ENCODE results near the gene CDC40.

The CDC40 gene

DNA sequence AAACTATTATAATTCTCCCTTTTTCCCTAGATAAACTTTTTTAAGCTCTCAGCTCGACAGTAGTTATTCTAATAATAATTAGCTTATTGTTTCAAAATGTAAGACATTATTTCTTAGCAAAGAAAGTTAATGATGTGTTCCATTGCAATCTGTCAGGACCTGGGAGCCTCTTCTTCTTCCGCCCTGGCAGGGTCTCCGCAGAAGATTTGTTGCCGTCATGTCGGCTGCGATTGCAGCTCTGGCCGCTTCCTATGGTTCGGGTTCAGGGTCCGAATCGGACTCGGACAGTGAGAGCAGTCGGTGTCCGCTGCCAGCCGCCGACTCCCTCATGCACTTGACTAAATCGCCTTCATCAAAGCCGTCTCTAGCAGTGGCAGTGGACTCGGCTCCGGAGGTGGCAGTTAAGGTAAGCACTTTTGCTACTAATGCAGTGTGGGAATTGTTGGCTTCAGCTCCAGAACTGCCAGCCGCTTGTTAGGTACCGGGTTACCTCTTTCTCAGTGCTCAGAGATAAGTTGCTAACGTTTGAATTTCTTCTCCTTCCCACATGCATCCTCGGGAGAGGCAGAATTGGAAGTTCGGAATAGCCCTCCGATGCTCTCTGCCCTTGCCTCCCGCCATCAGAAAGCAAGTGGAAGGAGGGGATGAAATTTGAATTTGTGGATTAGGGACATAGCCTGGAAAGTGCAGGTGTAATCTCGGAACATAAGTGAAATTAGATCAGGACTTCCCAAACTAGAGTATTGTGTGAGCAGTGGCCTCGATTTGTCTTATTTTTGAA is at the start of gene CDC40:
Gene CDC40, plus strand, starts transcription at position 200 of the 781 bp plus-strand sequence. Its CDS starts 18 bp downstream, at position 218.
- peak; percentile 63 for DNase-seq

DNA sequence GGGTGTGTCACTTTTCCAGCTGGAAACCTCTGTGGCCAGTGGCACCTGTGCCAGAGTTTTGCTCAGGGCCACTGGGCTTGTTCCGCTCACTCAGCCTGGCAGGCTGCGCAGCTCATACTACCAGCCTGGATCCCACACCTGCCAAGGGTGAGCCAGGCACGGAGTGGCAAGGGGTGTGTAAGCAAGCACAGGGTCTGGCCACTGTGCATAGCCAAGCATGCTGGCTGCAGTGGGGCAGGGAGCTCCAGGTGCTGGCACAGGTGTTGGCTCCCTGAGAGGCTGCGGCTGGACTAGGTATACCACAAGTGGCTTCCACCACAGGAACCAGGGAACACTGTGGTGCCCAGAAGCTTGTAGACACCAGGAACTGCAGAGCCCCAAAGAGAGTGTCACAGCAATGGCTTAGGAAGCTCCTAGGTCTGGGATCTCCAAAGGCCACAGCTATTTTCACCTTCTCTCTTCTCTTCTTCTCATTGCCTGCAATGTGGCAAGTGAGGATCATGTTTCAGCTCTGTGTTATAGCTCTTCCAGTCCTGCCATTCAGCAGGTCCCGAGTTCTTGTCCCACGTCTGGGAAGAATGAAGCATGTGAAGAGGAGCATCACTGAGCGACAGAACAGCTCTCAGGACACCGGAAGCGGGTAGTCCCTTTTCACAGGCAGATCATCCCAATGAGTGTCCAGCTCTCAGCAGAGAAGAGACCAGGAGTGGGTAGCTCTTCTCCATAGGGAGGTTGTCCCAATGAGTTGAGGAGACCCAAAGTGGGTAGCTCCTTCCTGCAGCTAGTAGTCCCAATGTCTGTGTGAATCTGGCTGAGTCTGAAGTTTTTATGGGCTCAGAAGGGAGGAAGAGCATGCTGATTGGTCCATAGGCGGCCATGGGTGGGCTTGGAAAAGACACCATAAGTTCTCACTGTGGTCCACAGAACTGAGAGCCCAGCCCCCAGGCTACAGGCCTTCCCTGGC is 42.0 kb upstream of the CDC40 start:
- DNase-seq: no peak

DNA sequence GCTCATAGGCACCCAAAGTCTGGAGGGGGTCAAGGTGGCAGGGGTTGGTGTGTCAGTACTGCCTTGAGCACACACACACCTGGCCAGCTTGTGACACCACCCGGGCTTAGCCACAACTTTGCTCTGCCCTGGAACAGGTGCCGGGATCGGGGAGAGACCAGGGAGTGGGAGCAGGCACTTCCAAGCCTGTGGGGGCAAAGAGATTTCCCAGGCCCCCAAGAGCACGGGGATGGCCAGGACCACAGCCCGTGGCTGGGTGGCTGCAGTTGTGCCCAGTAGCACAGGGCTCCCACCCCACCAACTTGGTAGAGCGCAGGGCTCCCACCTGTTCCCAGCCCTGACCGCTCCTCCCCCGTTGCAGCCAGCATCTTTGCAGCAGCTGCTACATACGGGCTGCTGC is 41.2 kb upstream of the CDC40 start:
- no peak for DNase-seq

DNA sequence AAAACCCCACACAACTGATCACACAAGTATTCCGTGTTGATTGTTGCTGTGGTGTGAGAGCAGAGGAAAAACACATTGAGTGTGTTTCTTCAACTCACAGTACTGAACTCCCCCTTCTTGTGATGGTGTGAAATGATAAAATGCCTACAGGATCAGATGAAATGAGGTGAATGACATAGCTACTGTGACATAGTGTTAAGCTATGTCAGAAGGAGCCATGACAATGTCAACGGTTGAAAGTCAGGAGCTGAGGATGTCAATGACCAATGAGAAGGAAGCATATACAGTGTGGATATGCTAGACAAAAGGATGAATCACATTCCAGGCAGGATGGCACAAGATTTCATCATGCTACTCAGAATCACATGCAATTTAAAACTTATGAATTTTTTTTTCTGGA is 39.6 kb upstream of the CDC40 start:
- no peak for DNase-seq

DNA sequence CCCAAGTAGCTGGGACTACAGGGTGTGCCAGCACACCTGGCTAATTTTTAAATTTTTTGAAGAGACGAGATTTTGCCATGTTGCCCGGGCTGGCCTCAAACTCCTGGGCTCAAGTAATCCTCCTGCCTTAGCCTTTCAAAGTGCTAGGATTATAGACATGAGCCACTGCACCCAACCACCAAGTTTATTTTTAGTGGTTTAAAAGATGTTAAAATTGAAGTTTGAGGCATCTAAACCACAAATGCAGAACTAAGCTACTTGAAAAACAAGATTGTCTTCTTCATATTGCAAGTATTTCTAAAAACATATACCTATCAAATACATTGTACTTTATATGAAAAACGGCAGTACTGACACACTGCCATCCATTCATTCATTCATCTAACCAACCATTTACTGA is 32.4 kb upstream of the CDC40 start:
- no peak for DNase-seq

DNA sequence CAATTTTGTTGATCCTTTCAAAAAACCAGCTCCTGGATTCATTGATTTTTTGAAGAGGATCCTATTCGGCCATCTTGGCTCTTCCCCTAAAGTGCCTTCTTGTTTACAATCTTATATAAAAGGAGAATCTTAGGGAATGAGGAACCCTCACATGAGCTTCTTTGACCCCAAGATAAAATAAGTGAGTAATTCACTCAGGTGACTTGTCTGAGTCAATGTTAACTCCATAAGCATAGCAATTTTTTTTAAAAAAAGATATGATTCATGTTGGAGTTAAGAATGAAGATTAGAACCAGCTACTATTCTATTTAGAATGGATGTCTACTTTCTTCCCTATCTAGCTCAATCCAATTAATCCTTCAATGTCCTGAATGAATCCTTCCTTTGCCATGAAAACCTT is 21.7 kb upstream of the CDC40 start:
- no peak for DNase-seq

DNA sequence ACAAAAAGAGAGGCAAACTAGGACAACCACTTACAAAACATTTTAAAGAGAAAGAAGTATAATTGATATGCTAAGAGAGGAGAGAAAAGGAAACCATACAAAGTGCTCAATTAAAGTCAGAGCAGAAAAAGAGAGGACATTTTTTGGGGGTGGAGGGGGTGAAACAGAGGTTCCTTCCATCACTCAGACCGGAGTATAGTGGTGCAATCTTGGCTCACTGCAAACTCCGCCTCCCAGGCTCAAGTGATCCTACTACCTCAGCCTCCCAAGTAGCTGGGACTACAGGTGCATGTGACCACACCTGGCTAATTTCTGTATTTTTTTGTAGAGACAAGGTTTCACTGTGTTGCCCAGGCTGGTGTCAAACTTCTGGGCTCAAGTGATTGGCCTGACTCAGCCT is 10.1 kb upstream of the CDC40 start:
- DNase-seq: no peak

DNA sequence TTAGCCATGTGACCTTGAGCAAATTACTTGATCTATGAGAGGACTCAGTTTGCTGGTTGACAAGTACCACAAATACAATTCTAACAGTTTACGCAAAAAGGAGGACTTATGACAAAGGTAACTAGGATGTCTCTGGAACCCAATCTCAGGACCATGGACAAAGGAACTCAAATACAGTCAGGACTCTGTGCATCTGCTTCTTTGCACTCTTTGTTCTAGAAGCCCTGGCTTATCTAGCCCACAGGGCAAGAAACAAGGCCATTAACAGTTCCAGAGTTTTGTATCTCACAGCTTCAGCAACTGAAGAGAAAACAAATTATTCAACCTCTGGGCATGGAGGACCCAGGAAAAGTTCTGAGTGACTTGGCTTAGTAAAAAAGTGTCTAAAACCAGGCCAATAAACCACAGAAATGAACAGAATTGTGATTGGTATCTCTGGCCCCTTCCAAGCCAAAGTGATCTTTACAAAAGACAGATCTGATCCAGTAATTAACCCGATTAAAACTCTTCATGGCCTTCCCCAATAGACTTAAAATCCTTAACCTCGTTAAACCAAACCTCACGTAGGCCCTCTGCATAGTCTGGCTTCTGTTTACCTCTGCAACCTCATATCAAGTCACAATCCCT is 6.6 kb upstream of the CDC40 start:
- no peak for DNase-seq

DNA sequence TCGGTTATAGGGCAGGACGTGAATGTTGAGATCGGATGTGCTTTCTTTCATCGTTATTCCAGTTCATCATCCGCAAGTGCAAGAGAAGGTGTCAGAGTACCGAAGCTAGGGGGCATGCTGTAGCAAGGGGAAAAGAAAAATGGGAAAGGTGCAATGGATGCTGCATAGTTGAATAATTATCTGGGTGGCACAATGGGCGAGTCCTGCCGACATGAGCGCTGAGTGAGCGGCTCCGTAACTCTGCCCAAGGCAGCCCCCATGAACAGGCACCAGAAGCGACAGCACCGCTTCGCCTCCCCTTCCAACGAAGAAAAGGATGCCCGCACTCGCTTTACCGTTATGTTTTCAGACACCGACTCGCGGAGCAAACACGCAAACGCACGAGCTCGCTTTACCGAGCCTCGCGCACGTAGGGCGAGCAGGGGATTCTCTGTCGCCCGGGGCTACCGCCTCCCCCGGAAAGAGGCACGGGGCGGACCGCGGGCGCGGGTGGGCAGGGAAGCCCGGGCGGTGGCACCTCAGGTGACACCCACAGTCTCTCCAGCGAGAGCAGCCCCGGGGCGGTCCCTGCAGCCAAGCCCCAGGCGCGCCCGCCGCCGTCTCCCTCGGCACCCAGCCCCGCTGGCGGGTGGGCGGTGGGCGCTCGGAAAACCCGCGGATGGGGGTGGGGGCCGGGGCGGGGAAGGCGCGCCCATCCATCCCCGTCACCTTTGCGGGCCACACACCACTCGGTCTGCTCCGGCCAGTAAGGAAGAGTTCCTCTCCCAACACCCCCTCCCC is 1.4 kb upstream of the CDC40 start:
- DNase-seq: peak; percentile 70

DNA sequence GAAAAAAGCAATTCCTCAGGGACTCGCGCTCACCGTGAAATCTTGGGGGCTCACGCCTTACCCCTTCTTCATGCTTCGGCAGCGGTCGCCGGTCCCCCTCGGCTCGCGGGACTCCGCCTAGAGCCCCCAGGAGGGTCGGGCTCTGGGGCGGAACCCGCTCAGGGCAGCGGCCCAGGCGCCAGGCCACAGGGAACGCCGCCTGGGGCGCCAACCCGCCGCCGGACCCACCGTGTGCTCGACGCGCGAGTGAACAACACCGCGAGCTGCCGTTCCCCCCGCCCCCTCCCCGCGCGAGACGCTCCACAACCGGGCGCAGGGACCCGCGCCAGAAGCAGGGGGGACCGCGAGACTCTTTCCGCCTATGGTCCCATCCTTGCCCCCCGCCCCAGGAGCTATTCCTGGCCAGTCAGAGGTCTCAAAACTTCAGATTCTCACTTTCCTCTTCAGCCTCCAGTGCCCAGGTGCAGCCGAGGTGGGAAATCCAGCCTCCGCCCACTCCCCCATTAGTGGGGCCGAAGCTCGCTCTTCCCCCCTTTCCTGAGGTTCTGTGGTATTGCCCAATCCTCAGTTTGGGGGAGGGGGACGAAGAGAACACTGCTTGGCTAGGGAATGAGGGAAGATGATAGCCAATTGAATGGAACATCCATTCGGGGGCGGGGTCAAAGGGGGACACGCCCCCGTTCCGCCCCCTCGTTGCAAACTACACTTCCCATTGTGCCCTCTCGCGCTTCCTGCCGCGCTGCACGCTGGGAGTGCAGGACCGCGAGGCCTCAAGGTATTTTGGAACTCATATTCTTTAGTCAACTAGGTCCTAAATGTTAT is 610 bp upstream of the CDC40 start, which contains the start of gene WASF1:
Gene WASF1, minus strand, starts transcription at position 265 of the 822 bp plus-strand sequence. CDS start 52,069 bp downstream, outside the sequence.
- peak; percentile 91 for DNase-seq

DNA sequence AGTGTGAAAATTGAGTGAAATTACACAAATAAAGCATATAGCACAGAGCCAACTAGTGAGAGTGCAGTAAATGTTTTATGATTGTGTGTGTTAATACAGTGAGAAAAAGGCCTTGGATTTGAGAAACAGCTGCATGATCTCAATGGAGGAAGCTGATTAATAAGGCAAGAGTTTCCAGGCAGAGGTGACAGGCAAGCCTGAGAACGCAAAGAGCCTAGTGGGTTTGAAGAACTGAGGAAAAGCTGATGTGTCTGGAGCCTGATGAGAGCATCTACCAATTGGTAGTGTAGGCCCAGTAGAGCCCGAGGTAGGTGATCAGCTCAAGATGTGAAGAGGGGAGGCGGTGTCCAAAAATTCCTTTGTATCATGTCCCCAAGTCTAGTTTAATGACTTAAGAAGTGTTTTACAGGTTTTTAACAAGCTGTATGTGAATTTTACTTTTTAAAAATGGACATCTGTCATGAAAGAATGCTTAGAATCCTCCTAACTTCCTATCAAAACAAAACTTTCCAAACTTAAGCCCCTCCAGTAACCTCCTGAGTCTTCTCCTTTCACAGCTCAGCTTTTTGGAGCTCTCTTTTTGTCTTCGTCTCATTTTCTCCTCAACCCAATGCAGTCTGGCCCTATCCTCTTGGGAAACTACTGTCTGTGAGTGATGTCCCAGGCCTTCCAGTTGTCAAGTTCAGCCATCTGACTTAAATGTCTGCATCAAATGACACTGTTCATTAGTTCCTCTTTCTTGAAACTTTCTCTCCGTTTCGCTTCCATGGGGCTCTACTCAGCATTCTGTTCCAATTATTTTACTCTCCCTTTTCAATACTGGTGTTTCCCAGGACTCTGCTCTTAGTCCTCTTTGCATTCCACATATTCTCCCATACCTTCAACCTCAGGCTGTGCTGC is 1.2 kb downstream of the CDC40 start:
- DNase-seq: no peak

DNA sequence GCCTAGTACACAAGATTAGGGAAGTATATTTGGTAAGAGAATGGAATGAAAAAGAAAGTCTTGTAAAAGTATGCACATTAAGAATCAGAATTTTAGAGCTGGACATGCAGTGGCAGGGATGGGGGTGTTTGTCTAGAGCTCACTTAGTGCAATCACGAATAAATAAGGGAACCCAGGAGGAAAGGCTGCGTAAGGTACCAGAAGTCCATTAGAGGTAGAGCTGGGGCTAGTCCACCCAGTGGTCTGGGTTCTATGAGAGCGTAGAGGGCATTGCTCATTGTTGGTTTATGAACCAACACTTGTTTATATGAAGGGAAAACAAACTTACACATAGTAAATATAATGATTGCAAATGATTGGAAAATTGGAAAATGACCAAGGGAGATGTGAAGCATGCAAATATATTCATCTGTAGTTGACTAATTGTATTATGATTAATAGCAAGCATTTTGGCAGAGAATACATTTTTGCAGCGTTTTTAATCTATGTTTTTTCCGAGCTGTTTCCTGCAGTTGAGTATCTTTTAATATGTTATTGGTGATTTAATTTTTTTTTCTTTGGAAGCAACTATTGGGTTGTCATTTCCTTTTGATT is 3.2 kb downstream of the CDC40 start:
- DNase-seq: no peak

DNA sequence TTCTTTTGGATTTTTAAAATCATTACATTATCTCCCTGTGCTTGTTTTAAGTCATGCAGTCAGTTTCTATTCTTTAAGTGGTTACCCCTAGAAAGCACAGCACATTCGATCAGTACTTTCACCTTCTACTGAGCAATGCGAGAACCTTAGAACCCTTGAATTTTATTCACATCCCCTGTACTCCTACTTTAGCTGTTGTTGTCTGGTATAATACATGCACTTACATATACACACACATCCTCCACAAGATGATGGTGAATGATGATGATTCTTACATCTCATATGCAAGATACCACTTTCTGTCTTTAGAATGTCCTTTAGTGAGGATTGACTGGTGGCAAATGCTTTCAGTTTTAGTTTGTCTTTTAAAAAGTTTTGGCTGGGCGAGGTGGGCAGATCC is 5.7 kb downstream of the CDC40 start:
- DNase-seq: no peak

DNA sequence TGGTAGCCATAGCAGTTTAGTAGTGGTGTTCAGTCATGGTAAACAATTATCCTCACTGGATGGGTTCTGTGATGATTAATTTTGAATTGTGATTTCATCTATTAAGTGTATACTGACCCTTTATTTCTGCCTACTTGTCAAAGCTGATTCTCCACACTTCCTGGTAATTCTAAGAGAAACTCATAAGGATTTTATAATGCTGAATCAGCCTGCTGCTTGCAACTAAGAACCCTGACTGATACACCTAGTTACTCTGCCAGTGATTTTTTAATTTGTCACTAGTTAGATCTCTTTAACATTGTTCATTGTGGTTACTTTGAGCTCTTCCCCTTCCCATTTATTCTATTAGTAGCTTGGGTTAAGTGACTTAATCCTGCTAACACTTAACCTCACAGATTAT is 8.6 kb downstream of the CDC40 start:
- no peak for DNase-seq

DNA sequence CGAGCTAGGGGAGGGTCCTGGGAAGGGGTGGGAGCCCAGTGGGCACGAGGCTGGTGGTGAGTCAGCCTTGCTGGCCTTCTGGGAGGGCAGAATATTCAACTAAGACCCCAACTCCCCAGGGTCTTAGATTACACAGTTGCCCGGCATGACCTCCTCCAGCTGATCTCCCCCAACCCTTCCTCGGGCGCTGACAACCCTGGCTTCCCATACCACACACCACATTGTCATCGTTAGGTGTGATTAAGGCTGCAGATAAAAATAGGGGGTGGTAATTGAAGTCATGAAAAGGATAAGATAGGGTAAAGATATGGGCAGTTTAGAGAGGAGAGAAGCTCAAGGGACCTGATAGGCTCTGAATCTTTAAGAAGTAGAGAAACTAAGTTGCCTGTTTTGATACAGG is 10.5 kb downstream of the CDC40 start:
- no peak for DNase-seq

DNA sequence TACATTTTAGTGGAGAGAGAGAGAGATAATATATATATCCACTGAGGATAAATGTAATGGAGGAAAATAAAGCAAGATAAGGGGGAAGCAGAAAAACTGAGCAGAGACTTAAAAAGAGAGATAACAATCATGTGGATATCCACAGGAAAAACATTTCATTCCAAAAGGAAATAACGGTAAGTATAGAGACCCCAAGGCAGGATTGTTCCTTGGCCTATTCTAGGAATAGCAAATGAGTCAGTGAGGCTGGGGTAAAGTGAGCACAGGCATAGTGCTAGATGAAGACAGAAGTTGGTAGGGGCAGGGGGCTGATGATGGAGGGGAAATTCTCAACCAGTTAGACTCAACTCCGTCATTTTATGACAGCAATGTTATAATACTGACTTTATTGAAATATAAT is 11.2 kb downstream of the CDC40 start:
- DNase-seq: no peak

DNA sequence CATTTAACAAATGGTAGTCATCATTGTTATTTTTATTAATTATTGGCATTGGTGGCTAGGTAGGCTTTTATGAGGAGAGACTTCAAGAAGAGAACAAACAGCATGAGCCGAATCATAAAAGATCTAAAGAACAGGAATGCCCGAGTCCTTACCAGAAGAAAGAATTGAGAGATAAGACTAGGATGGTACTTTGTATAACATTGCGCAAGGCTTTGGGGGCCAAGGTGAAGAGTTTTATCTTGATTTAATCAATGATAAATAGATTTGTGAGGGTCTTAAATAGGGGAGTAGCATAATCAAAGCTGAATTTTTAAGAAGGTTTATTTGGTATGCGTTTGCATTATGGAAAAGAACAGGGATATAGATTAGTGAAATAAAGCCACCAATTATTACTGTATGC is 15.4 kb downstream of the CDC40 start:
- no peak for DNase-seq

DNA sequence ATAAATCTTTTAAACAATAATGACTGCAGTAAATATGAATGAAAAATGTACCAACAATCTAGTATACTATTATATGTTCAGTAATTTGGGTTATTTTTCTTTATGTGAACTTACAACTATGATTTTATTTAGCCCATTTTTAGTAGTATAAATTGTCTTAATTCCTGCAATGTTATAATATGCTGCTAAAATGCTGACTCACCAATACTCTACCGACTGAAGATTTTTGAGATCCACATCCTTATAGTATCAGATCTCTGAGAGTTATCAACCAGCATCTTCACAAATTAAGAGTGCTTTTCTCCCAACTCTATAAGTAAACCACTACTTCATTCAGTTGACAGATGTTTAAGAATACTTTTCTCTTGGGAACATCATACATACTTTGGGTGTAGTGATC is 16.6 kb downstream of the CDC40 start:
- no peak for DNase-seq

DNA sequence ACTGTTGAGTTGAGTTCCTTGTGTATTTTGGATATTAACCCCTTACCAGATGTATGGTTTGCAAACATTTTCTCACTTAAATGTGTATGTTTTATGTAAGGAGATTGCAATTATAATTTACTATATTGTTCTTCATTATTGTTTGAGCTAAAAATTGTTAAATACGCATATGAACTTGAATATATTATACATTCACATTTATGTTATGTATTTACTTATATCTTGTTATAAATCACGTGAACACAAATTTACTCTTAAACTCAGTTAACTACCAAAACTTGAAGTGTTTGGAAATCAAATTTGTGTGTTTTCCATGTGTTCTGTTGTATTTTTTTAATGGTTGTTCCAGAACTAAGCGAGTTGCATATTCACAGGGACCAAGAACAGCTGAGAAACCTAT is 18.3 kb downstream of the CDC40 start:
- no peak for DNase-seq
